ENCODE results near the gene ATAD3B. TPM values are rescaled to one million over a fixed set of nuclear protein-coding genes. Genes with fewer than 3 reads are reported as not detected.
"Not testable (repeated sequence)": the region's sequence is repeated elsewhere in the genome, so short reads cannot be mapped to it uniquely, and the experiment has no call there.

Gene ATAD3B
- total RNA-seq, 4 donors from 2014 or later: 3.5 to 7.1 (median 5.9) TPM

DNA sequence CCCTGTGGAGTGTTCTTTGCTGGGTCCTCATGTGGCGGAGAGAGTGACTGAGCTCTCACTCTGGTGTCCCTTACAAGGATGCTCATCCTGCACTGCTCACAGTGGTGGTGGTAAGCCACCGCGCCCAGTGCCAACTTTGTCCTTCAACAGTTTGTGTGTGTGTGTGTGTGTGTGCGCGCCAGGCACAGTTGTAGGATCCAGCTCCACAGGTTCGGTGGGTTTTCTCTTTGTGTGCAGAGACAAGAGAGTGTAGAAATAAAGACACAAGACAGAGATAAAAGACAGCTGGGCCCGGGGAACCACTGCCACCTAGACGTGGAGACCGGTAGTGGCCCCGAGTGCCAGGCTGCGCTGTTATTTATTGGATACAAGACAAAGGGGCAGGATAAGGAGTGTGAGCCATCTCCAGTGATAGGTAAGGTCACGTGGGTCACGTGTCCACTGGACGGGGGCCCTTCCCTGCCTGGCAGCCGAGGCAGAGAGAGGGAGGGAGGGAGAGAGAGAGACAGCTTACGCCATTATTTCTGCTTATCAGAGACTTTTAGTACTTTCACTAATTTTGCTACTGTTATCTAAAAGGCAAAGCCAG is 33.3 kb downstream of the ATAD3B start:
- H3K9me3 ChIP-seq; in situ Hi-C loops (cut with MboI; ENCODE audit: low sequenced_read_pairs in 4 of 4); H3K27me3 ChIP-seq; H3K36me3 ChIP-seq: not testable (repeated sequence)
- peak; percentile 66 to 71 for TF ChIP-seq POLR2A (IDR thresholded peaks at IDR 0.05)
- TF ChIP-seq, protein P1, sequence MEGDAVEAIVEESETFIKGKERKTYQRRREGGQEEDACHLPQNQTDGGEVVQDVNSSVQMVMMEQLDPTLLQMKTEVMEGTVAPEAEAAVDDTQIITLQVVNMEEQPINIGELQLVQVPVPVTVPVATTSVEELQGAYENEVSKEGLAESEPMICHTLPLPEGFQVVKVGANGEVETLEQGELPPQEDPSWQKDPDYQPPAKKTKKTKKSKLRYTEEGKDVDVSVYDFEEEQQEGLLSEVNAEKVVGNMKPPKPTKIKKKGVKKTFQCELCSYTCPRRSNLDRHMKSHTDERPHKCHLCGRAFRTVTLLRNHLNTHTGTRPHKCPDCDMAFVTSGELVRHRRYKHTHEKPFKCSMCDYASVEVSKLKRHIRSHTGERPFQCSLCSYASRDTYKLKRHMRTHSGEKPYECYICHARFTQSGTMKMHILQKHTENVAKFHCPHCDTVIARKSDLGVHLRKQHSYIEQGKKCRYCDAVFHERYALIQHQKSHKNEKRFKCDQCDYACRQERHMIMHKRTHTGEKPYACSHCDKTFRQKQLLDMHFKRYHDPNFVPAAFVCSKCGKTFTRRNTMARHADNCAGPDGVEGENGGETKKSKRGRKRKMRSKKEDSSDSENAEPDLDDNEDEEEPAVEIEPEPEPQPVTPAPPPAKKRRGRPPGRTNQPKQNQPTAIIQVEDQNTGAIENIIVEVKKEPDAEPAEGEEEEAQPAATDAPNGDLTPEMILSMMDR (IDR thresholded peaks at IDR 0.05 in 4 of 5, conservative IDR thresholded peaks at IDR 0.05 in 1 of 5): peak; percentile 61 to 87 (median 79)
- Histone ChIP-seq H3K27ac (peak overlapping the region; percentile 83 to 94 (median 86)), H3K4me3 (peak overlapping the region; percentile 33 to 43 (median 38)), H3K4me1 (peaks cover 6 to 21% of the 10 kb centered on the region in 2 donors)
- peak; percentile 47 to 88 for DNase-seq
- ATAC-seq: peak; percentile 37 to 46
- intact Hi-C loops (cut with DNase I; ENCODE audit: low total_unique reads): loop anchor here (5.0 to 10.0 kb wide), 2 partner anchors 130 to 158 kb away; partner anchors contain the start of genes AURKAIP1 and DVL1

DNA sequence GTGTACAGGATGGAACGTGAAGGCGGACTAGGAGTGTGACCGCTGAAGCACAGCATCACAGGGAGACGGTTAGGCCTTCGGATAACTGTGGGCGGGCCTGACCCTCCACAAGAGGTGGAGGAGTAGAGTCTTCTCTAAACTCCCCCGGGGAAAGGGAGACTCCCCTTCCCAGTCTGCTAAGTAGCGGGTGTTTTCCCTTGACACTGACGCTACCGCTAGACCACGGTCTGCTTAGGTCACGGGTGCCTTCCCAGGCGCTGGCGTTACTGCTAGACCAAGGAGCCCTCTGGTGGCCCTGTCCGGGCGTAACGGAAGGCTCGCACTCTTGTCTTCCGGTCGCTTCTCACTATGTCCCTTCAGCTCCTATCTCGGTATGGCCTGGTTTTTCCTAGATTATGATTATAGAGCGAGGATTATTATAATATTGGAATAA is 33.8 kb downstream of the ATAD3B start:
- in situ Hi-C loops (cut with MboI; ENCODE audit: low sequenced_read_pairs in 4 of 4): not testable (repeated sequence)
- peak; percentile 64 to 67 for ATAC-seq

DNA sequence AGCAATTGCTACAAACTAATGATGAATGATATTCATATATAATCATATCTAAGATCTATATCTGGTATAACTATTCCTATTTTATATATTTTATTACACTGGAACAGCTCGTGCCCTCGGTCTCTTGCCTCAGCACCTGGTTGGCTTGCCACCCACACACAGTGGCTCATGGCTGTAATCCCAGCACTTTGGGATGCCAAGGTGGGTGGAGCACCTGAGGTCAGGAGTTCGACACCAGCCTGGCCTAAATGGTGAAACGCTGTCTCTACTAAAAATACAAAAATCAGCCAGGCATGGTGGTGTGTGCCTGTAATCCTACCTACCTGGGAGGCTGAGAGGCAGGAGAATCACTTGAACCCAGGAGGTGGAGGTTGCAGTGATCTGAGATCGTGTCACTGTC is 34.2 kb downstream of the ATAD3B start:
- ATAC-seq; H3K27me3 ChIP-seq; H3K36me3 ChIP-seq; in situ Hi-C loops (cut with MboI; ENCODE audit: low sequenced_read_pairs in 4 of 4); H3K9me3 ChIP-seq: not testable (repeated sequence)
- peaks cover 9 to 24% of the 10 kb centered on the region in 2 donors for H3K4me1 ChIP-seq
- DNase-seq: peak in 1 of 2 donors; percentile 31
- peak overlapping the region in 2 of 4 donors; percentile 33 to 43 for H3K4me3 ChIP-seq
- peak overlapping the region; percentile 83 to 94 (median 86) for H3K27ac ChIP-seq
- intact Hi-C loops (cut with DNase I; ENCODE audit: low total_unique reads): loop anchor here (5.0 to 10.0 kb wide), 2 partner anchors 131 to 158 kb away; partner anchors contain the start of genes AURKAIP1 and DVL1

More for the DNA sequence above, 33.8 kb downstream of the ATAD3B start:
- not testable (repeated sequence) for H3K36me3 ChIP-seq, H3K27me3 ChIP-seq, H3K9me3 ChIP-seq
- H3K4me1 ChIP-seq: peaks cover 6 to 21% of the 10 kb centered on the region in 2 donors
- peak overlapping the region; percentile 83 to 94 (median 86) for H3K27ac ChIP-seq
- peak; percentile 16 to 76 for DNase-seq
- intact Hi-C loops (cut with DNase I; ENCODE audit: low total_unique reads): loop anchor here (5.0 to 10.0 kb wide), 2 partner anchors 131 to 158 kb away; partner anchors contain the start of genes AURKAIP1 and DVL1
- TF ChIP-seq, protein P1 (IDR thresholded peaks at IDR 0.05 in 4 of 5, conservative IDR thresholded peaks at IDR 0.05 in 1 of 5): peak in 3 of 5 experiments; percentile 28 to 53 (median 40)
- peak in 1 of 2 donors; percentile 15 for TF ChIP-seq POLR2A (IDR thresholded peaks at IDR 0.05)
- peak overlapping the region; percentile 33 to 43 (median 38) for H3K4me3 ChIP-seq

DNA sequence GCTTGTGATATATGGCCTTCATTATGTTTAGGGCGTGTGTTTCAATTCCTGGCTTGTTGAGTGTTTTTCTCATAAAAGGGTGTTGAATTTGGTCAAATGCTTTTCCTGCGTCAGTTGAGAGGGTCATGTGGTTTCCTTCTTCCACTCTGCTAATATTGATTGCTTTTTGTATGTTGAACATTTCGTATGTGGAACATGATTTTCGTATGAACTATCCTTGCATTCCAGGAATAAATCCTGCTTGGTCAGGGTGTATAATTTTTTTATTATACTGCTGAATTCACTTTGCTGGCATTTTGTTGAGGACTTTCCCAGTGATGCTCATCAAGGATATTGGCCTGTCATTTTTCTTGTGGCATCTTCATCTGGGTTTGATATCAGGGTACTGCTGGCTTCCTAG is 35.7 kb downstream of the ATAD3B start:
- no peak for ATAC-seq
- in situ Hi-C loops (cut with MboI; ENCODE audit: low sequenced_read_pairs in 4 of 4) (no loop called here), intact Hi-C loops (cut with DNase I; ENCODE audit: low total_unique reads) (loop anchor here (5.0 to 10.0 kb wide), 2 partner anchors 133 to 160 kb away; partner anchors contain the start of genes AURKAIP1 and DVL1)
- Histone ChIP-seq H3K36me3 (no peaks in the 10 kb centered on the region), H3K4me3 (no peak overlapping the region), H3K27me3 (no peaks in the 10 kb centered on the region), H3K9me3 (no peaks in the 10 kb centered on the region), H3K4me1 (peaks cover 12 to 27% of the 10 kb centered on the region in 2 donors), H3K27ac (no peak overlapping the region)
- DNase-seq: no peak
- TF ChIP-seq, protein P1 (IDR thresholded peaks at IDR 0.05 in 4 of 5, conservative IDR thresholded peaks at IDR 0.05 in 1 of 5): no peak
- no peak for TF ChIP-seq POLR2A (IDR thresholded peaks at IDR 0.05)

DNA sequence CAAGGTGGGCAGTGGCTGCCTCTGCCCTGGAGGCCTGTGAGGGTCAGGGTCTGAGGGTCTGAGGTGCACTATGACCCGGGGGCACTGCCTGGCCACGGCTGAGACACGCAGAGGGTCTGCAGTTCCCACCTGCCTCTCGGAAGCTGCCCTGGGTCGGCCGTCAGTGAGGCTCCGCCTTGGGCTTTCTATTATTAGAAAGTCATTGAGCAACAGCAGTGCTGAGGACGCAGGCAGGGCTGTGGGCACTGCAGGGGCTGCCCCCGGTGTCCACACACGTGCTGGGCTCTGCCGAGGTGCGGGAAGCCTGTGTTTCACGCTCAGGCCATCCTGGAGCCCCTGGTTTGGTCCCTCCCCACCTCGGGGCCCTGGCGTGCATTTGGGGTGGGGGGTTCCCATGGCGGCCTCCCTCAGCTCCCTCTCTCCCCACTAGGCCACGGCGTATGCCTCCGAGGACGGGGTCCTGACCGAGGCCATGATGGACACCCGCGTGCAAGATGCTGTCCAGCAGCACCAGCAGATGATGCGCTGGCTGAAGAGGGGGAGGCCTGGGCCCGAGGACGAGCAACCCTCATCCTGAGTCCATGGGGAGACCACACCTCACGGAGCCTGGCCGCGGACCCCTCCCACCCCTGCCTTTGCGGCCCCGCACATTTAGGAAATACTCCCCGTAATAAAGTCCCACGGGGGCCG is 37.4 kb downstream of the ATAD3B start:
- H3K36me3 ChIP-seq; in situ Hi-C loops (cut with MboI; ENCODE audit: low sequenced_read_pairs in 4 of 4); H3K9me3 ChIP-seq; H3K27me3 ChIP-seq: not testable (repeated sequence)
- ATAC-seq: peak; percentile 31 to 45
- Histone ChIP-seq H3K27ac (peak overlapping the region; percentile 69 to 82 (median 72)), H3K4me3 (peak overlapping the region in 3 of 4 donors; percentile 7 to 24 (median 16)), H3K4me1 (peaks cover 12 to 27% of the 10 kb centered on the region in 2 donors)
- peak in 1 of 2 donors; percentile 13 for TF ChIP-seq POLR2A (IDR thresholded peaks at IDR 0.05)
- peak in 1 of 2 donors; percentile 64 for DNase-seq
- intact Hi-C loops (cut with DNase I; ENCODE audit: low total_unique reads): loop anchor here (5.0 to 10.0 kb wide), 2 partner anchors 134 to 162 kb away; partner anchors contain the start of genes AURKAIP1 and DVL1

DNA sequence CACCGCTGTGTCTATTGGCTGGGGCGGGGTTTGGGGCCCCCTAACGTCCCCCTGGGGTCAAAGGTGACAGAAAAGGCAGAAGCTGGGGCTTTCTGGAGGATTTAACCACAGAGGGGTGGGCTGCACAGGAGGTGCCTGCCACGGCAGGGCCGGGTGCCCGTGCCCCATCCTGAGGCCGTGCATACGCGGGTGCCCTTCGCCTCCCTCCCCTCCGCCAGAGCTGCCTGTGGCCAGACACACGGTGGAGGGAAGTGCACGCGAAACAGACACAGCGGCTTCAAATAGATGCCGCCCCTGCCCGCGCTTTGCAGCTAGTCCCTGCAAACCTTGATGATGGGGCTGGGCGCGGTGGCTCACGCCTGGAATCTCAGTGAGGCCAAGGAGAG is 37.9 kb downstream of the ATAD3B start:
- H3K27me3 ChIP-seq; H3K4me3 ChIP-seq; H3K9me3 ChIP-seq; in situ Hi-C loops (cut with MboI; ENCODE audit: low sequenced_read_pairs in 4 of 4); H3K36me3 ChIP-seq; DNase-seq; ATAC-seq: not testable (repeated sequence)
- H3K4me1 ChIP-seq: peaks cover 12 to 27% of the 10 kb centered on the region in 2 donors
- peak overlapping the region in 2 of 4 donors; percentile 74 to 82 for H3K27ac ChIP-seq
- intact Hi-C loops (cut with DNase I; ENCODE audit: low total_unique reads): loop anchor here (5.0 to 10.0 kb wide), 2 partner anchors 135 to 162 kb away; partner anchors contain the start of genes AURKAIP1 and DVL1
